KMS-11 (cell line): ENCODE data around the gene SERPINH1.

Source experiments
- H2AFZ ChIP-seq: fragments of 200-600 bp; sonication (generic); 2 replicates; pipeline ENCODE4 v1.6.1; 2016; ENCODE audit warnings: antibody characterized with exemption, mixed run types, low read depth
- H3K27ac ChIP-seq: fragments of 200-600 bp; sonication (generic); 2 replicates; pipeline ENCODE4 v1.6.1; 2016; ENCODE audit warnings: mild to moderate bottlenecking, mixed run types
- H3K27me3 ChIP-seq: fragments of 200-600 bp; sonication (generic); 2 replicates; pipeline ENCODE4 v1.6.1; 2017; ENCODE audit warnings: mild to moderate bottlenecking, low read depth, mixed run types, moderate library complexity; ENCODE audit not compliant: insufficient read depth
- H3K36me3 ChIP-seq: fragments of 200-600 bp; sonication (generic); 2 replicates; pipeline ENCODE4 v1.6.1; 2017; ENCODE audit warnings: mild to moderate bottlenecking, mixed run types; ENCODE audit not compliant: insufficient read depth
- H3K4me1 ChIP-seq: fragments of 200-600 bp; sonication (generic); 2 replicates; pipeline ENCODE4 v1.6.1; 2016; ENCODE audit warnings: mild to moderate bottlenecking, low read depth, mixed run types; ENCODE audit not compliant: poor library complexity, severe bottlenecking
- H3K4me2 ChIP-seq: fragments of 200-600 bp; sonication (generic); 2 replicates; pipeline ENCODE4 v1.7.0; 2016; ENCODE audit warnings: mild to moderate bottlenecking, mixed run types
- H3K4me3 ChIP-seq: fragments of 200-600 bp; sonication (generic); IDR thresholded peaks from 2 replicates; pipeline ENCODE4 v1.6.1; 2017; ENCODE audit warnings: low read depth, low read length, mixed read lengths; ENCODE audit not compliant: insufficient read depth
- H3K79me2 ChIP-seq: fragments of 200-600 bp; sonication (generic); 2 replicates; pipeline ENCODE4 v1.6.1; 2016; ENCODE audit warnings: low read depth, mixed run types; ENCODE audit not compliant: insufficient read depth
- H3K9ac ChIP-seq: fragments of 200-600 bp; sonication (generic); 2 replicates; pipeline ENCODE4 v1.6.1; 2016; ENCODE audit warnings: mild to moderate bottlenecking, mixed run types
- H4K20me1 ChIP-seq: fragments of 200-600 bp; sonication (generic); 2 replicates; pipeline ENCODE4 v1.6.1; 2016; ENCODE audit warnings: mild to moderate bottlenecking, mixed run types; ENCODE audit not compliant: insufficient read depth
- TF ChIP-seq, protein P1 (sequence below): fragments of 200-600 bp; sonication (generic); conservative IDR thresholded peaks from 2 replicates; pipeline ENCODE4 v1.6.1; 2017; ENCODE audit warnings: low read depth, mild to moderate bottlenecking, antibody characterized with exemption, low read length, moderate library complexity, mixed read lengths

SERPINH1 gene

DNA sequence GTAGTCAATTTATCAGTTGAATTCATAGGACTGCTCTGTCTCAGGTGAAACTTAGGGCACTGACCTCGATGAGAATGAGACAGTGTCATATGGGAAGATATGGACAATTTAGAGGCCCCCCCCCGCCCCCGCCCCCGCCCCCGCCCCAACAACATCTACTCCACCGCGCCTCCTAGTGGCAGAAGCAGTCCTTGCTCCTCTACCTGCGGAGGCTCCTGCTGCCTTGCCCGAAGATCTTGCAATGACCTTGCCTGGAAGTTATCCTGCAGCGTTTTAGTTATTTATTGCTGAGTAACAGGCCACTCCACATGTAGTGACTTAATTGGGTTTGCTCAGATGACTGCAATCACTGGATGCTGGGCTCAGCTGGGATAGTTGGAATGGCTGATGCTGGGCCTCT lies 15.2 kb downstream of the SERPINH1 start:
- H3K79me2 ChIP-seq: no peaks in the 10 kb centered on the region
- no peaks in the 10 kb centered on the region for H3K36me3 ChIP-seq
- H2AFZ ChIP-seq: no peak overlapping the region
- H3K27ac ChIP-seq: no peak overlapping the region
- no peak overlapping the region for H3K9ac ChIP-seq
- no peaks in the 10 kb centered on the region for H4K20me1 ChIP-seq
- TF ChIP-seq, protein P1, sequence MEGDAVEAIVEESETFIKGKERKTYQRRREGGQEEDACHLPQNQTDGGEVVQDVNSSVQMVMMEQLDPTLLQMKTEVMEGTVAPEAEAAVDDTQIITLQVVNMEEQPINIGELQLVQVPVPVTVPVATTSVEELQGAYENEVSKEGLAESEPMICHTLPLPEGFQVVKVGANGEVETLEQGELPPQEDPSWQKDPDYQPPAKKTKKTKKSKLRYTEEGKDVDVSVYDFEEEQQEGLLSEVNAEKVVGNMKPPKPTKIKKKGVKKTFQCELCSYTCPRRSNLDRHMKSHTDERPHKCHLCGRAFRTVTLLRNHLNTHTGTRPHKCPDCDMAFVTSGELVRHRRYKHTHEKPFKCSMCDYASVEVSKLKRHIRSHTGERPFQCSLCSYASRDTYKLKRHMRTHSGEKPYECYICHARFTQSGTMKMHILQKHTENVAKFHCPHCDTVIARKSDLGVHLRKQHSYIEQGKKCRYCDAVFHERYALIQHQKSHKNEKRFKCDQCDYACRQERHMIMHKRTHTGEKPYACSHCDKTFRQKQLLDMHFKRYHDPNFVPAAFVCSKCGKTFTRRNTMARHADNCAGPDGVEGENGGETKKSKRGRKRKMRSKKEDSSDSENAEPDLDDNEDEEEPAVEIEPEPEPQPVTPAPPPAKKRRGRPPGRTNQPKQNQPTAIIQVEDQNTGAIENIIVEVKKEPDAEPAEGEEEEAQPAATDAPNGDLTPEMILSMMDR: peak; percentile 45; the same call in 1 of the 2 replicates
- H3K4me1 ChIP-seq: peaks cover under 1% of the 10 kb centered on the region
- no peak overlapping the region for H3K4me2 ChIP-seq
- no peak overlapping the region for H3K4me3 ChIP-seq
- H3K27me3 ChIP-seq: no peaks in the 10 kb centered on the region

DNA sequence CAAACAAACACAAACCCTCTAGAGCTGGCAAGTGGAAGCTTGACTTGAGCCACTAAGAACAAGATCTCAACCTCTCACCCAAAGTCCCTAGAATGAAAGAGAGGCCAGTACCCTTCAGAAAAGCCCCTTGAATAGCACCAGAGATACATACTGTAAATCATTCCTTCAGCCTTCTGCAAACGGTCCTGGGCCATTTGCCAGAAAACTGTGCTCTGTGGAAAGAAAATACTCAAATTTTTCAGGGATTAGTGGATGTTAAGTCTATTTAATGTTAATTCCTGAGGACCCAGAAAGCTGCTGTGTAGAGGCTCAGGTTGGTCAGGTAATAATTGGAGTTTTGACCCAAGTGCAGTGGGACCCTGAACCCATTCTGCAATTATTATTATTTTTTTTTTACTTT lies 16.9 kb downstream of the SERPINH1 start:
- TF ChIP-seq, protein P1: no peak
- no peak overlapping the region for H3K4me3 ChIP-seq
- no peaks in the 10 kb centered on the region for H4K20me1 ChIP-seq
- H3K4me1 ChIP-seq: peaks cover 5% of the 10 kb centered on the region
- H2AFZ ChIP-seq: no peak overlapping the region
- no peaks in the 10 kb centered on the region for H3K79me2 ChIP-seq
- H3K27me3 ChIP-seq: no peaks in the 10 kb centered on the region
- H3K36me3 ChIP-seq: no peaks in the 10 kb centered on the region
- no peak overlapping the region for H3K4me2 ChIP-seq
- no peak overlapping the region for H3K27ac ChIP-seq
- H3K9ac ChIP-seq: no peak overlapping the region

GRCh38 chr11:75579841-75580240 lies 17.8 kb downstream of the SERPINH1 start:
- H4K20me1 ChIP-seq: no peaks in the 10 kb centered on the region
- no peak overlapping the region for H3K4me2 ChIP-seq
- H2AFZ ChIP-seq: no peak overlapping the region
- H3K27ac ChIP-seq: no peak overlapping the region
- TF ChIP-seq, protein P1: no peak
- H3K79me2 ChIP-seq: no peaks in the 10 kb centered on the region
- no peaks in the 10 kb centered on the region for H3K27me3 ChIP-seq
- no peaks in the 10 kb centered on the region for H3K36me3 ChIP-seq
- no peak overlapping the region for H3K4me3 ChIP-seq
- H3K4me1 ChIP-seq: peaks cover 5% of the 10 kb centered on the region
- H3K9ac ChIP-seq: no peak overlapping the region

GRCh38 chr11:75582506-75582894 lies 20.4 kb downstream of the SERPINH1 start:
- H3K9ac ChIP-seq: peak overlapping the region; percentile 63; the same call in 1 of the 2 replicates
- TF ChIP-seq, protein P1: no peak
- no peaks in the 10 kb centered on the region for H3K27me3 ChIP-seq
- H3K4me2 ChIP-seq: peak overlapping the region; percentile 67
- no peak overlapping the region for H3K4me3 ChIP-seq
- H3K4me1 ChIP-seq: peaks cover 5% of the 10 kb centered on the region
- peak overlapping the region; percentile 98 for H2AFZ ChIP-seq
- no peaks in the 10 kb centered on the region for H4K20me1 ChIP-seq
- no peak overlapping the region for H3K27ac ChIP-seq
- no peaks in the 10 kb centered on the region for H3K79me2 ChIP-seq
- no peaks in the 10 kb centered on the region for H3K36me3 ChIP-seq
